ENCODE results near the gene JAK1.

JAK1 gene

DNA sequence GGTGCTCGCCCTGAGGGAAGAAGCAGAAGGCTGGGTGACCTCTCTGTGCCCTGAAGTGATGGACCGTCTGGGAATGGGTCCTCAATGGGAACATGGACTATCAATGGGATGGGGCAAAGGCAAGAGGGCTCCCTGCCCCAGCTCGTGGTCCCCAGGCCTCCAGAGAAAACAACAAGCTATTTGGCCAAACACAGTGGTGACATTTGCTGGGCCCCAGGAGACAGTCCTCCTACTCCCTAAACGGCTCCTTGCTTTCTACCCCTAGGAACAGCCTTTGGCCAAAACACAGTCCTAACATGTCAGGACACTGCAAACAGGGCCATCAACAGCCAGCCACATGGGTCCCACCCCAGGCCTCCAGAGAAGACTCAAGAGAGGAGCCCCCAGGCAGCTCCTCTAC lies 118.7 kb downstream of the JAK1 start:
- TF ChIP-seq, protein P1, sequence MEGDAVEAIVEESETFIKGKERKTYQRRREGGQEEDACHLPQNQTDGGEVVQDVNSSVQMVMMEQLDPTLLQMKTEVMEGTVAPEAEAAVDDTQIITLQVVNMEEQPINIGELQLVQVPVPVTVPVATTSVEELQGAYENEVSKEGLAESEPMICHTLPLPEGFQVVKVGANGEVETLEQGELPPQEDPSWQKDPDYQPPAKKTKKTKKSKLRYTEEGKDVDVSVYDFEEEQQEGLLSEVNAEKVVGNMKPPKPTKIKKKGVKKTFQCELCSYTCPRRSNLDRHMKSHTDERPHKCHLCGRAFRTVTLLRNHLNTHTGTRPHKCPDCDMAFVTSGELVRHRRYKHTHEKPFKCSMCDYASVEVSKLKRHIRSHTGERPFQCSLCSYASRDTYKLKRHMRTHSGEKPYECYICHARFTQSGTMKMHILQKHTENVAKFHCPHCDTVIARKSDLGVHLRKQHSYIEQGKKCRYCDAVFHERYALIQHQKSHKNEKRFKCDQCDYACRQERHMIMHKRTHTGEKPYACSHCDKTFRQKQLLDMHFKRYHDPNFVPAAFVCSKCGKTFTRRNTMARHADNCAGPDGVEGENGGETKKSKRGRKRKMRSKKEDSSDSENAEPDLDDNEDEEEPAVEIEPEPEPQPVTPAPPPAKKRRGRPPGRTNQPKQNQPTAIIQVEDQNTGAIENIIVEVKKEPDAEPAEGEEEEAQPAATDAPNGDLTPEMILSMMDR (IDR thresholded peaks at IDR 0.05; ENCODE audit: low read depth, low read length, missing control alignments) = no peak
- no peak for DNase-seq
- in situ Hi-C loops (cut with HindIII; ENCODE audit: low pct_ligation_motif_present, low sequenced_read_pairs) = no loop called here
- no peak overlapping the region for H3K27ac ChIP-seq
- H3K36me3 ChIP-seq (replicated peaks) = peaks cover 68% of the 10 kb centered on the region
- no peaks in the 10 kb centered on the region for H3K27me3 ChIP-seq (replicated peaks)
- H3K4me3 ChIP-seq (ENCODE audit: low read depth, low read length) = no peak overlapping the region

DNA sequence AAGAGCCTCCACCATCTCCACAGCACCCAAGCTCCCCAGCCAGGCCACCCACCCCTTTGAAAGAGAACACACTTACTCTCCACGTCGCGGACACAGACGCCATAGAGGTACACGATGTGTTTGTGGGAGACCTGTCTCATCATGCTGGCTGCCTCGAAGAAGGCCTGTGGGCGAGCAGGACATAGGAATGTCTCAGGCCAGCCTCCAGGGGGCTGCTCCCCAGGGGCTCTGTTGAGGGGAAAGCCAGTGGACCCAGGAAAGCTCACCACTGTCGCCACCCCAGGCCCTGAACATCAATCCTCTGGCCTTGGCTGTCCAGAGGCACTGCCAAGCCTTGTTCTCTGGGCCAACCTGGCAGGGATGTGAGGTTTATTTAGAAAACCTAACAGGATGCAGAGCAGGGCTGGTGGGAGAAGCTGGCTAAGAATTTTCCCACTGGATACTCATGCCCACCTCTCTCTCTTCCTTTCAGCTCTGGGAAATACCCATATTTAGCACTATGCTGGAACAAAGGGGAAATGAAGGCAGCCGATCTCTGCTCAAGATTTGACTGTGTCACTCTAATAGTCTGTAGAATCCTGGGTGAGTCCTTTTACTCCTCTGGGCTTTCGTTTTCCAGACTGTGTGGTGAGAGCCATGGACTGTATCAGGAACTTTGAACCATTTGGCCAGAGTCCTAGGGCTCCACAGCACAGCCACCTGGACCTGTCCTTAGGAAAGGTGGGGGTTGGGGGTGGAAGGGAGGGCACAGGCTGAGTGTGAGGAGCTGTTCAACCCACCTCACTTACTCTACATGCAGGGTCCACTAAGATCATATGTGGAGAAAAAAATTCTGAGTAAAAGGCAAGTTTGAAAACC lies 119.5 kb downstream of the JAK1 start:
- Histone ChIP-seq H3K36me3 (replicated peaks) (peaks cover 70% of the 10 kb centered on the region), H3K4me3 (ENCODE audit: low read depth, low read length) (no peak overlapping the region), H3K27ac (no peak overlapping the region), H3K27me3 (replicated peaks) (no peaks in the 10 kb centered on the region)
- in situ Hi-C loops (cut with HindIII; ENCODE audit: low pct_ligation_motif_present, low sequenced_read_pairs) = no loop called here
- TF ChIP-seq, protein P1 (IDR thresholded peaks at IDR 0.05; ENCODE audit: low read depth, low read length, missing control alignments) = peak; percentile 9
- no peak for DNase-seq

DNA sequence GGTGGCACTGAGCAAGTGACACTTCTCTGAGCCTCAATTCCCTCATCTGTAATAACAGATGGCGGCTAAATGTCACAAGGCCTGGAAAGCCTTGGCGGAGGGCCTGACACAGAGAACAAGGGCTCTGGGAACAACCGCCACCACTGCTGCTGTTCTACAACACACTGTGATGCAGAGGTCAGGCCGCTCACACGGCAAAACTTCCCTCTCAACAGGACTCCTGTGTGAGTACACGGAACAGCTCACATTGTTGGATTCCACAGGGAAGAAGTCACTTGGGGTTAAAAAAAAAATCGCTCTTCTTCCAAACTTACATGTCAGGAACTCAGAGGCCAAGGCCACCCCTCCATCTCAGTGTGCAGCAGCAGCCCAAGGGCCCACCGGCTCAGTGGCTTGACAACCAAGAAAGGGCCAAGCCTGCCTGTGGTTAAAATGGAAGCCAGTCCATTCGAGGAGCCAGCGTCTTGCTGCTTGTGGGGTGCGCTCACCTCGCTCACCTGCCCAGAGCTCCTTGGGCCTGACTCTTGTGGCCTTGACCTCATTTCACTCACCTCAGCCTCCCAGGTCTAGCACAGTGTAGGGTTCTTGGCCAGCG lies 120.4 kb downstream of the JAK1 start:
- in situ Hi-C loops (cut with HindIII; ENCODE audit: low pct_ligation_motif_present, low sequenced_read_pairs) = no loop called here
- TF ChIP-seq, protein P1 (IDR thresholded peaks at IDR 0.05; ENCODE audit: low read depth, low read length, missing control alignments) = no peak
- no peak overlapping the region for H3K4me3 ChIP-seq (ENCODE audit: low read depth, low read length)
- peak; percentile 46 for DNase-seq
- H3K27ac ChIP-seq = peak overlapping the region; percentile 39
- peaks cover 78% of the 10 kb centered on the region for H3K36me3 ChIP-seq (replicated peaks)
- no peaks in the 10 kb centered on the region for H3K27me3 ChIP-seq (replicated peaks)

DNA sequence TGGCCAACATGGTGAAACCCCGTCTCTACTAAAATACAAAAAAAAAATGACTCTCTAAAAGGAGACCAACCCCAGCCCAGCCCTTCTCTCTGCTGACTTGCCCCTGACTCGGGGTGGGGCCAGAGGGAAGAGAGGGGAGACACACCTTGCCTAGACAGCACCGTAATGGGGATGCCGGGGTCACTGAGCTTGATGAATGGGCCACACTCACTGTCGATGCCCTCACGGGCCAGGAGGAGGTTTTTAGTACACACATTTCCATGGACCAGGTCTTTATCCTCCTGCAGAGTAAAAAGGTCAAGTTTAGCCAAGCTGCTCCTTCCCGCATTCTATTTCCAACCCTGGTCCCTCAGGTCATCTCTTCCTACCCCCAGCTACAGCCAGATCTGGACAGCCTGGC lies 121.7 kb downstream of the JAK1 start:
- no peak for DNase-seq
- Histone ChIP-seq H3K36me3 (replicated peaks) (peaks cover 80% of the 10 kb centered on the region), H3K4me3 (ENCODE audit: low read depth, low read length) (no peak overlapping the region), H3K27me3 (replicated peaks) (no peaks in the 10 kb centered on the region), H3K27ac (no peak overlapping the region)
- in situ Hi-C loops (cut with HindIII; ENCODE audit: low pct_ligation_motif_present, low sequenced_read_pairs) = no loop called here
- TF ChIP-seq, protein P1 (IDR thresholded peaks at IDR 0.05; ENCODE audit: low read depth, low read length, missing control alignments) = no peak

DNA sequence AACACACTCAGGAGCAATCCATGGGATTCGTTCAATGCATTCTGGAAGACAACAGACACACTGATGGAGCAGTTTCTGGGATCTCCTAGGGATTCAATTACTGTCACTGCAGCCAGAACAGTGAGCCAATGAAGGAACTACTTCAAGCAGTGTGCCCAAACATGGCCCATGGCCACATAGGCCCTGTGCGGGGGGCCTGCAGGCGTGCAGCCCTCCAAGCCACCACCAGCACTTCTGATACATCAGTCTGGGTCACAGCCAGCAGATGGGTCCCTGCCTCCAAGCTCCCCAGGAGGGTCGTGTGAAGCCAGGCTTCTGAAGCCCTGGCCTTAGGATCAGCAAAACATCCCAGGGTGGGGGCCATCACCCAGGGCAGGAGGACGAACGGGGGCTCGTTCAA lies 122.2 kb downstream of the JAK1 start:
- H3K36me3 ChIP-seq (replicated peaks) = peaks cover 80% of the 10 kb centered on the region
- no peaks in the 10 kb centered on the region for H3K27me3 ChIP-seq (replicated peaks)
- H3K27ac ChIP-seq = no peak overlapping the region
- no peak overlapping the region for H3K4me3 ChIP-seq (ENCODE audit: low read depth, low read length)
- TF ChIP-seq, protein P1 (IDR thresholded peaks at IDR 0.05; ENCODE audit: low read depth, low read length, missing control alignments) = no peak
- DNase-seq = no peak
- in situ Hi-C loops (cut with HindIII; ENCODE audit: low pct_ligation_motif_present, low sequenced_read_pairs) = no loop called here

All from brain microvascular endothelial cell (primary cell).